DMS114 treated with DMSO at 0.1 percent for 48 hours (cell line): ENCODE results near the gene GTPBP3.
A peak's percentile ranks its signal among the peaks of the same experiment; 100 is the strongest.
"Not testable (repeated sequence)": the region's sequence is repeated elsewhere in the genome, so short reads cannot be mapped to it uniquely, and the experiment has no call there.

ENCODE experiments used
- DNase-seq: peaks from one replicate; lab custom pipeline; 2025; ENCODE audit not compliant: unreplicated experiment; lab: John Stamatoyannopoulos, UW

The GTPBP3 gene

GRCh38 chr19:17341386-17341785, 4.0 kb downstream of the GTPBP3 start:
- no peak for DNase-seq

- DNase-seq, result no peak
Observed at GRCh38 chr19:17341845-17342244, 4.5 kb downstream of the GTPBP3 start.

DNA sequence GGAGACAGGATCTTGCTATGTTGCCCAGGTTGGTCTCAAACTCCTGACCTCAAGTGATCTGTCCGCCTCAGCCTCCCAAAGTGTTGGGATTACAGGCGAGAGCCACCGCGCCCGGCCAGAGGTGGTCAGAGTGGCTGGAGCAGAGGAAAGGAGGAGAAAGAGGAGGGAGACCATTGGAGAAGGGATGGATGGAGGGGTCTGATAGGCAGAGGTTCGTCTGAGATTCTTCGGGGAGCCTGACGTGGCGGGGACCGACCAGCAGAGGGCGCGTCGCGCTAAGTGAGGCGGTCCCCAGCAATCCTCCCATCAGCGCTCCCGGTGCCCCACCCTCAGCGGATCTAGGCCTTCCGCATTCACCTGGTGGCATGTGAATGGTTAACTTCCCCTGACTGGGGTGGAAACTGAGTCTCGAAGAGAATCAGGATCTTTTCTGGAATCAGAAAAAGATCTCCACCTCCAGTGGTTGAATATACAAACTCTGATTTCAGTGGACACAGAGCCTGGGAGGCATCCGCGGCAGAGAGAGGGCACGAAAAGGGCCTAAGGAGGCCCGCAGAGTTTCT, 8.8 kb downstream of the GTPBP3 start:
- DNase-seq, result peak; percentile 68

GRCh38 chr19:17347361-17347760, 10.0 kb downstream of the GTPBP3 start:
- no peak for DNase-seq

DNA sequence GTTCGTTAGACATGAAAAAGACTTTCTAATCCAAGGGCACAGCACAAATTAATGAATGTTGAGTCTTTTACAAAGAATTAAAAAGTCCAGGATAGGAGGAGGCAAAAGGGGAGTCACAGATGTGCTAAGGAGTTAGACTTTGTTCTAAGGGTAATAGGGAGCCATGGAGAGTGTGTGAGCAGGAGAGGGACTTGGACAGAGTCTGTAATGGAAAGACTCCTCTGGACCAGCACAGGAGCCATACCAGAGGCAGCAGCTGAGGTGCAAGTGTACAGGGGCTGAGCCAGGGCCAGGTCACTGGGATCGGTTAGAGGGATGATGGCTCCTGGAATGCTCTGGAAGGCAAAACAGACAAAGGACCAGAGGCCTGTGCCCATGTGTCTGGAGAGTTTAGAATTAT, 10.5 kb downstream of the GTPBP3 start:
- DNase-seq, result no peak

DNA sequence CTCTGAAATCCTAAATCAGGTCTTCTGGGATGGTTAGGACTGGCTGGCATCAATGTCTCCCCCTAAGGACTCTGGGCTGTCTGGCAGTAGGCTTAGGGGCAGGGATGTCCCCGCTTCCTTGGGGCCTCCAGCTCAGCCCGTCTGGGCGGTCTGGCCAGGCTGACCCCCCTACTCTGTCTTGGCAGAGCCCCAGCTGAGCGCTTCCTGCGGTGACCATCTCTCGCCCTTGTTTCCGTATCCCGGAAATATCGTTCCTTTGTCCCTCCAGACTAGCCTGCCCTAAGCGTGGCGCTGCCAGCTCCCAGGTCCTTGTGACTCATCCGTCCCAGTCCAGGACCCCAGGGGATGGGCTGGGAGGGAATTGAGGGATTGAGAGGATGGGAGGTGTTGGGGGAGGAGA, 11.3 kb downstream of the GTPBP3 start:
- no peak for DNase-seq

- no peak for DNase-seq
Observed at GRCh38 chr19:17351815-17352435, 14.6 kb downstream of the GTPBP3 start.

DNA sequence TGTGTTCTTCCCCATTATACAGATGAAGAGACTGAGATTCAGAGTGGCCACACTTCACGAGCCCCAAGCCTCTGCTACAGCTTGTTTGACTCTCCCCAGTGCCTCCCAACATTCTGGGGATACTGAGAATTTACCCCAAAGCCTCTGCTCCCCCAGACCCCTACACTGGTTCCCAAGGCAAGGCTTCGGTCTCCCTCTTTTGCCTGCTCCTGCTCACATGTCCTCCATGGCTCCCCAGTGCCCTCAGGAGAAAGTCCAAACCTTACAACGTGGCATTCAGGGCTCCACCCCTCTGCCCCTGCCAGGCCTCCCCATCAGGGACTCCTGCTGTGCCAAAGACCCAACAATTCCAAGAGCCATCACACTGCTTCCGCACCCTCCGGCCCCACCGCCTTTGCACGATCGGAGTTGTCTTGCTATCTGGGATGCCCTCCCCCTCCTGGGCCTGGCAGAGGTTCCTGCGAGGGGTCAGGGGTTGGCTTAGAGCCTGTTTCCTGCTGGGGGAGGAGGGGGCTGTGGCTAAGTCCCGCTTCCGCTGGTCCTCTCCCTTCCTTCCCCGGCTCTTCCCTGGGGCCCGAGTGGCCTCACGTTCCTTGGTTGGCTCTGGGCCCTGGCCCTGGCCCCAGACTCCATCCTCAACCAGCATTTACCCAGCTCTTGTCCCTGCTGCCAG, 15.4 kb downstream of the GTPBP3 start:
- DNase-seq, result no peak

- DNase-seq, result no peak
Observed at GRCh38 chr19:17353386-17353785, 16.0 kb downstream of the GTPBP3 start.

DNA sequence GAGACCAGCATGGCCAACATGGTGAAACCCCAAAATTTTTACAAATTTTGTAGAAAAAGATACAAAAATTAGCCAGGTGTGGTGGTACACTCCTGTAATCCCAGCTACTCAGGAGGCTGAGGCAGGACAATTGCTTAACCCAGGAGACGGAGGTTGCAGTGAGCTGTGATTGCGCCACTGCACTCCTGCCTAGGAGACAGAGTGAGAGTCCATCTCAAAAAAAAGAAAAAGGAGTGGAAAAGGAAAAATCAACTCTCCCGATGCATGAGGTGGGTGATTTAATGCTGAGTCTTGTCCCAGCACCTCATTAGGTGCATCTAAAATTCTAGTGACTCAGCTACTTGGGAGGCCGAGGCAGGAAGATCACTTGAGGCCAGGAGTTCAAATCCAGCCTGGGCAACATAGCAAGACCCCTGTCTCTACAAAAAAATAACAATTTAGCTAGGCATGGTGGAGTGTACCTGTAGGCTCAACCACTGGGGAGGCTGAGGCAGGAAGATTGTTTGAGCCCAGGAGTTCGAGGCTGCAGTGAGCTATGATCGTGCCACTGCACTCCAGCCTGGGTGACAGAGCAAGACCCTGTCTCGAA, 19.8 kb downstream of the GTPBP3 start:
- DNase-seq, result no peak

DNA sequence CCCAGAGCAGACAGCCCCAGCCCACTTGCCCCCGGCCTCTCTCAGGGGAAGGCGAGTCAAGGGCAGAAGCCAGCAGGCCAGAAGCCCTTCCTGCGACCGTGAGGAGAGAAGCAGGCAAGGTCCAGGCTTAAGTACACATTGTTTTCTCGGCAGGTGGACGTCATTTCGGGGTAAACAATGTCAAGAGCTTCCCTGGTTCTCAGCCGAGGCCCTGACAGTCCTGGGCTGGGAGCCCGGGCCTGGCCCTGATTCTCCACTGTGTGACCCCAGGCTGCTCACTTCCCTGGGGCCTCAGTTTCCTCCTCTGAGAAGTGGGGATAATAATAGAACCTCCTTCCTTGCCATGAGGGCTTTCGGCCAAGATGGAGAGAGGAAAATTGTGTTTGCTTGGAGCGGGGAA, 20.4 kb downstream of the GTPBP3 start:
- DNase-seq, result no peak

GRCh38 chr19:17358395-17358794, 21.0 kb downstream of the GTPBP3 start:
- no peak for DNase-seq

GRCh38 chr19:17359905-17360800, 22.8 kb downstream of the GTPBP3 start:
- DNase-seq, result no peak

GRCh38 chr19:17363852-17364605, 26.7 kb downstream of the GTPBP3 start:
- DNase-seq, result not testable (repeated sequence)

DNA sequence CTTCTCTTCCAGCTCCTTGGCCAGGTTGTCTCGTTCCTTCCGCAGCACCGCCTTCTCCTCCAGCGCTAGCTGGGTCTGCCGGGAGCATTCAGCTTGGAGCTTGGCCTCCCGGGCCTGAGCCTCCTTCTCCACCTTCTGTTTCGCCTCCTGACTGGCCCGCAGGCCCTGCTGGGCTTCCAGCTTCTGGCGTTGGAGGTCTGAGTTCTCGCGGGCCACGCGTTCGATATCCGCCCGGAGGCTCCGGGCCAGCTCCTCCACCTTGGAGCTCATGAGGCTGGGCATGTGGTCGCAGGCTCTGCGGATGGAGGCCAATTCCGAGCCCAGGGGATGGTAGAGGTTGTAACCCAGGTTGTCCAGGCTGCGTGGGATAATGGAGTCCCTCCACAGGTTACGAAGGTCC, 28.0 kb downstream of the GTPBP3 start:
- no peak for DNase-seq

- DNase-seq, result no peak
Observed at GRCh38 chr19:17370026-17370587, 32.8 kb downstream of the GTPBP3 start.

DNA sequence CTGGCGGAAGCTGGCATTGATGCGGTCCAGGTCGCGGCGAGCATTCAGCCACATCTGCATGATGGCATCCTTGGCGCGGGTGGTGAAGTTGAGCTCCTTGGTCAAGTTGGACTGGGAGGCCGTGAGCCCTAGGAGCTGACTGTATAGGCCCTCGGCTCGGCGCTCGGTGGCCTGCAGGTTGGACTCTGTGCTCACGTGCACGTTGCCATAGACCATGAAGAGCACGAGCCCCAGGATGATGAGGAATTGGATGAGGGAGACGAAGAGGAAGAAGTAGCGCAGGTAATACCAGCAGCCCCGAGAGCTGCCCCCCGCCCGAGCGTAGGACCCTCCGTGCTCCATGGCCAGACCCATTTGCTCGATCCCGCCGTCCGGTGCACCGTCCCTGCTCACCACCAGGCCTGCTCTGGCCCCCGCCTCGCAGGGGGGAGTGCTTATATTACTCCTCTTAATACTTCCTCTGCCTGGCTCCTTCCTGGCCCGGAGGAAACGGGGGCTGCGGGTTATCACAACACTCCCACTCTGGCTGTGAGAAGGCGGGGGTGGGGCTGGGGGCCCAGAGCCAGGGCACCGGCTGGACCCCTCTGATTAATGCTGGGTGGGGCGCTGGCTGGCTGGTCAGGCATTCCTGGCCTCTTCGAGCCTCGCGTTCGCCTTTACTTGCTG, 39.7 kb downstream of the GTPBP3 start, which contains the start of gene PLVAP:
PLVAP (minus strand) TSS at position 408 of the 666 bp plus-strand sequence; CDS start at position 354, 54 bp downstream.
- DNase-seq, result no peak

DNA sequence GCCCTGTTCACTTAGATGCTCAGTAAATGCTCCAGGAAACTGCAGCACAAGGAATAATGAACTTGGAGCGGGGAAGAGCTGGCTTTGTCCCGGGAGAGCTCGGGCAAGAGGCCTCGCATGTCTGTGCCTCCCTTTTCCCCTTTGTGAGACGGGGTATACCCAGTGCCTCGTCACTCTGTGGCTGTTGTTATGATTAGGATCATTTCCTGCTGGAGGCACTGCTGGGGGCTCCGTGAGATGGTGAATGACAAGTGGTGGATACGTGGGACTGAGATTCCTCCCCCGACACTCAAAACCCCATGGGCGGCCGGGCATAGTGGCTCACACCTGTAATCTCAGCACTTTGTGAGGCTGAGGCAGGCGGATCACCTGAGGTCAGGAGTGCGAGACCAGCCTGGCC, 40.9 kb downstream of the GTPBP3 start:
- no peak for DNase-seq

- no peak for DNase-seq
Observed at GRCh38 chr19:17379221-17379631, 41.9 kb downstream of the GTPBP3 start.
